ENCODE results near the gene PARP11. TPM values are rescaled to one million over a fixed set of nuclear protein-coding genes. Genes with fewer than 3 reads are reported as not detected.

The PARP11 gene
- total and polyA plus RNA-seq, 2 of the 8 experiments (the other 6 are each of a cell fraction or from before 2014, with no cell fraction given): 4.2 to 13.3 TPM

GRCh38 chr12:3912863-3913262 lies 39.7 kb upstream of the PARP11 start:
- no peak overlapping the region for H4K8ac ChIP-seq (ENCODE audit: extremely low read depth, insufficient read depth, low read length)
- TF ChIP-seq EGR1 (IDR thresholded peaks at IDR 0.05; ENCODE audit: borderline replicate concordance, low read depth, low read length) (no peak), BCL11A (IDR thresholded peaks at IDR 0.05; ENCODE audit: low read depth in 2 of 2, low read length in 2 of 2) (no peak), KDM1A (IDR thresholded peaks at IDR 0.05; ENCODE audit: borderline replicate concordance, low read length) (peak; percentile 64; the same call in 1 of the 2 replicates)
- no peaks in the 10 kb centered on the region for H4K20me1 ChIP-seq (replicated peaks in 1 of 2; ENCODE audit: control insufficient read depth in 1 of 2, insufficient read depth in 2 of 2, low read length in 2 of 2)
- no peak overlapping the region for H3K4ac ChIP-seq (replicated peaks; ENCODE audit: insufficient read length, low read depth, low read length)
- no peaks in the 10 kb centered on the region for H3K79me1 ChIP-seq (ENCODE audit: low read depth, low read length)
- POLR2A ChIA-PET (ENCODE audit: partially characterized antibody): interaction anchor here (1.0 kb wide), 1 partner anchor 22 kb away, joined by 3 read pairs; no protein-coding TSS in a partner anchor
- H2BK20ac ChIP-seq (ENCODE audit: low read length): no peak overlapping the region
- H3K4me1 ChIP-seq (replicated peaks in 1 of 4; ENCODE audit: control insufficient read depth in 3 of 4, insufficient read depth in 4 of 4, low read length in 3 of 4): peaks cover 0 to 7% (median 0%) of the 10 kb centered on the region in 4 experiments; a peak in 3 of 7 replicates
- H4K91ac ChIP-seq (replicated peaks; ENCODE audit: insufficient read length, low read length): no peak overlapping the region
- no peak overlapping the region for H3K18ac ChIP-seq (ENCODE audit: extremely low read depth, low read length)
- H3K4me3 ChIP-seq (ENCODE audit: extremely low read depth in 1 of 4, insufficient read depth in 2 of 4, low read depth in 3 of 4, low read length in 4 of 4): no peak overlapping the region
- no peak overlapping the region for H2BK15ac ChIP-seq (ENCODE audit: low read length)
- peaks cover 11 to 12% of the 10 kb centered on the region in 2 experiments; a peak in 2 of 4 replicates for H3K9me3 ChIP-seq (ENCODE audit: insufficient read depth in 2 of 2, low read depth in 1 of 2, low read length in 1 of 2)
- CTCF ChIA-PET (ENCODE audit: partially characterized antibody): interaction anchor here (0.7 to 3.5 kb wide), 3 partner anchors 12 to 622 kb away, joined by 3 to 12 read pairs (median 3); no protein-coding TSS in a partner anchor
- H2BK120ac ChIP-seq (replicated peaks; ENCODE audit: low read depth, low read length): no peak overlapping the region
- 94% methylated on average over 3 of the region's 3 CpGs; no CpG with 5 or more reads in 1 of the 2 experiments for WGBS, 2 experiments (ENCODE audit: extremely low coverage in 1 of 2, insufficient coverage in 1 of 2, insufficient read length in 1 of 2, insufficient replicate concordance in 2 of 2, low coverage in 1 of 2, low lambda C conversion rate in 2 of 2, missing lambda C conversion rate in 1 of 2)
- no peaks in the 10 kb centered on the region for H3K23me2 ChIP-seq (ENCODE audit: low read depth, low read length)
- no peak overlapping the region for H4K5ac ChIP-seq (ENCODE audit: insufficient read length, low read depth, low read length)
- H2AFZ ChIP-seq (ENCODE audit: low read length): no peak overlapping the region
- DNase-seq (ENCODE audit: low read depth in 1 of 2, low spot score in 2 of 2): no peak
- no peaks in the 10 kb centered on the region for H3K79me2 ChIP-seq (ENCODE audit: control insufficient read depth in 1 of 2, insufficient read depth in 2 of 2, low read length in 2 of 2)
- peak overlapping the region; percentile 28 to 31; a peak in 1 of 4 replicates for H3K4me2 ChIP-seq (ENCODE audit: insufficient read depth in 1 of 2, low read depth in 2 of 2, low read length in 2 of 2)
- no peak overlapping the region for H3K14ac ChIP-seq (ENCODE audit: insufficient read length)
- H3K56ac ChIP-seq (replicated peaks; ENCODE audit: insufficient read length, low read depth, low read length): no peak overlapping the region
- H3K27me3 ChIP-seq (replicated peaks in 1 of 4; ENCODE audit: control insufficient read depth in 3 of 4, extremely low read depth in 1 of 4, insufficient read depth in 3 of 4, low read length in 3 of 4): no peaks in the 10 kb centered on the region
- H2BK5ac ChIP-seq (ENCODE audit: low read depth, low read length): no peak overlapping the region
- H2AK5ac ChIP-seq (ENCODE audit: low read depth, low read length): no peak overlapping the region
- FAIRE-seq: no peak
- H3K36me3 ChIP-seq (ENCODE audit: control insufficient read depth in 2 of 4, insufficient read depth in 4 of 4, low read length in 3 of 4): no peaks in the 10 kb centered on the region
- H3K9ac ChIP-seq (replicated peaks in 1 of 4; ENCODE audit: extremely low read depth in 1 of 4, low read depth in 3 of 4, low read length in 3 of 4): no peak overlapping the region
- no peak overlapping the region for H3K23ac ChIP-seq (ENCODE audit: insufficient read length)
- H3K27ac ChIP-seq (ENCODE audit: low read depth, low read length): no peak overlapping the region
- no peak overlapping the region for H2BK12ac ChIP-seq (ENCODE audit: low read depth, low read length)
